HG03520 (cell line): Measurements from ENCODE around the gene MEAK7.

ENCODE experiments used
- ATAC-seq: cut with Tn5 transposase; IDR thresholded peaks from one replicate; pipeline ENCODE4 v1.9.1; 2021; ENCODE audit warnings: mild to moderate bottlenecking, moderate library complexity; ENCODE audit not compliant: unreplicated experiment

MEAK7 gene

GRCh38 chr16:84504420-84505248 lies at the start of gene MEAK7:
MEAK7 (minus strand) TSS chr16:84504659; CDS start chr16:84498086, 6,573 bp downstream.
- ATAC-seq: peak; percentile 98

GRCh38 chr16:84553873-84554399 lies 49.5 kb upstream of the MEAK7 start:
- ATAC-seq: no peak

GRCh38 chr16:84552135-84552534 lies 47.7 kb upstream of the MEAK7 start:
- no peak for ATAC-seq

GRCh38 chr16:84550096-84550495 lies 45.6 kb upstream of the MEAK7 start:
- ATAC-seq: no peak

GRCh38 chr16:84548971-84549844 lies 44.7 kb upstream of the MEAK7 start:
- no peak for ATAC-seq

- no peak for ATAC-seq
Observed at GRCh38 chr16:84548508-84548907, 44.0 kb upstream of the MEAK7 start.

GRCh38 chr16:84547546-84548061 lies 43.1 kb upstream of the MEAK7 start:
- no peak for ATAC-seq

- ATAC-seq: no peak
Observed at GRCh38 chr16:84546669-84547545, 42.4 kb upstream of the MEAK7 start.

- ATAC-seq: no peak
Observed at GRCh38 chr16:84545114-84545737, 40.8 kb upstream of the MEAK7 start.

- no peak for ATAC-seq
Observed at GRCh38 chr16:84544031-84544773, 39.7 kb upstream of the MEAK7 start.

GRCh38 chr16:84543253-84543652 lies 38.8 kb upstream of the MEAK7 start:
- no peak for ATAC-seq

- ATAC-seq: no peak
Observed at GRCh38 chr16:84541999-84542817, 37.7 kb upstream of the MEAK7 start.

- no peak for ATAC-seq
Observed at GRCh38 chr16:84540194-84540593, 35.7 kb upstream of the MEAK7 start.

GRCh38 chr16:84538222-84538840 lies 33.9 kb upstream of the MEAK7 start:
- no peak for ATAC-seq

GRCh38 chr16:84537491-84538151 lies 33.2 kb upstream of the MEAK7 start:
- ATAC-seq: no peak

- ATAC-seq: no peak
Observed at GRCh38 chr16:84535851-84536250, 31.4 kb upstream of the MEAK7 start.

- ATAC-seq: no peak
Observed at GRCh38 chr16:84535408-84535807, 30.9 kb upstream of the MEAK7 start.
